ENCODE measurements around the gene SCMH1. TPM values are rescaled to one million over a fixed set of nuclear protein-coding genes. Genes with fewer than 3 reads are reported as not detected.

Gene SCMH1
- total RNA-seq, 1 experiment from 2014 or later, result 42.7 TPM

- Histone ChIP-seq H3K36me3 (ENCODE audit: control insufficient read depth, insufficient read depth, low read length) (peaks cover 49% of the 10 kb centered on the region), H3K27ac (ENCODE audit: low read length) (peak overlapping the region; percentile 67), H3K27me3 (ENCODE audit: control insufficient read depth, insufficient read depth, low read length) (no peaks in the 10 kb centered on the region), H3K4me1 (ENCODE audit: control insufficient read depth, insufficient read depth, low read length) (peaks cover 48% of the 10 kb centered on the region), H3K4me3 (ENCODE audit: low read depth in 2 of 2, low read length in 2 of 2) (peak overlapping the region; percentile 80 to 93; a peak in 3 of 4 replicates), H3K9me3 (ENCODE audit: control insufficient read depth, insufficient read depth, low read depth, low read length) (no peaks in the 10 kb centered on the region)
- TF ChIP-seq TCF7L2 (IDR thresholded peaks at IDR 0.05; ENCODE audit: low read depth, low read length) (no peak), POLR2AphosphoS5 (IDR thresholded peaks at IDR 0.05; ENCODE audit: low read depth, low read length) (no peak), SIN3A (IDR thresholded peaks at IDR 0.05; ENCODE audit: borderline replicate concordance, insufficient read depth, low read depth, low read length) (no peak), CTCF (IDR thresholded peaks at IDR 0.05) (no peak), REST (IDR thresholded peaks at IDR 0.05; ENCODE audit: insufficient read depth in 1 of 2, low read depth in 2 of 2, low read length in 1 of 2) (no peak)
- DNase-seq (ENCODE audit: low read depth, low spot score) (no peak), ATAC-seq (no peak)
- intact Hi-C loops (cut with micrococcal nuclease; ENCODE audit: unreplicated experiment) (no loop called here), in situ Hi-C loops (cut with HindIII; ENCODE audit: low pct_unique_long_range_greater_than_20kb, low sequenced_read_pairs) (no loop called here)
- BruUV-seq (replicated peaks), result no TSS peak
- POLR2A ChIA-PET, result no interaction called here
- CTCF ChIA-PET, result interaction anchor here (0.6 kb wide), 1 partner anchor 34 kb away, joined by 7 read pairs; no protein-coding TSS in a partner anchor
Observed at GRCh38 chr1:40982721-40983120, 259.4 kb downstream of the SCMH1 start.

GRCh38 chr1:40981691-40982448 is 260.2 kb downstream of the SCMH1 start:
- CTCF ChIA-PET, result interaction anchor here (0.6 kb wide), 1 partner anchor 33 kb away, joined by 7 read pairs; no protein-coding TSS in a partner anchor
- peaks cover 41% of the 10 kb centered on the region for H3K36me3 ChIP-seq (ENCODE audit: control insufficient read depth, insufficient read depth, low read length)
- POLR2A ChIA-PET, result interaction anchor here (0.6 kb wide), 1 partner anchor 21 kb away, joined by 4 read pairs; no protein-coding TSS in a partner anchor
- peak overlapping the region; percentile 90 for H3K27ac ChIP-seq (ENCODE audit: low read length)
- DNase-seq (ENCODE audit: low read depth, low spot score) (no peak), ATAC-seq (no peak)
- peaks cover 56% of the 10 kb centered on the region for H3K4me1 ChIP-seq (ENCODE audit: control insufficient read depth, insufficient read depth, low read length)
- no peaks in the 10 kb centered on the region for H3K9me3 ChIP-seq (ENCODE audit: control insufficient read depth, insufficient read depth, low read depth, low read length)
- peak overlapping the region; percentile 80 to 93 for H3K4me3 ChIP-seq (ENCODE audit: low read depth in 2 of 2, low read length in 2 of 2)
- in situ Hi-C loops (cut with HindIII; ENCODE audit: low pct_unique_long_range_greater_than_20kb, low sequenced_read_pairs) (no loop called here), intact Hi-C loops (cut with micrococcal nuclease; ENCODE audit: unreplicated experiment) (no loop called here)
- no peaks in the 10 kb centered on the region for H3K27me3 ChIP-seq (ENCODE audit: control insufficient read depth, insufficient read depth, low read length)
- BruUV-seq (replicated peaks), result no TSS peak
- TF ChIP-seq SIN3A (IDR thresholded peaks at IDR 0.05; ENCODE audit: borderline replicate concordance, insufficient read depth, low read depth, low read length) (no peak), TCF7L2 (IDR thresholded peaks at IDR 0.05; ENCODE audit: low read depth, low read length) (no peak), REST (IDR thresholded peaks at IDR 0.05; ENCODE audit: insufficient read depth in 1 of 2, low read depth in 2 of 2, low read length in 1 of 2) (no peak), POLR2AphosphoS5 (IDR thresholded peaks at IDR 0.05; ENCODE audit: low read depth, low read length) (no peak)

Measured in Panc1 (cell line).